ENCODE measurements around the gene ACAN.

ACAN gene

DNA sequence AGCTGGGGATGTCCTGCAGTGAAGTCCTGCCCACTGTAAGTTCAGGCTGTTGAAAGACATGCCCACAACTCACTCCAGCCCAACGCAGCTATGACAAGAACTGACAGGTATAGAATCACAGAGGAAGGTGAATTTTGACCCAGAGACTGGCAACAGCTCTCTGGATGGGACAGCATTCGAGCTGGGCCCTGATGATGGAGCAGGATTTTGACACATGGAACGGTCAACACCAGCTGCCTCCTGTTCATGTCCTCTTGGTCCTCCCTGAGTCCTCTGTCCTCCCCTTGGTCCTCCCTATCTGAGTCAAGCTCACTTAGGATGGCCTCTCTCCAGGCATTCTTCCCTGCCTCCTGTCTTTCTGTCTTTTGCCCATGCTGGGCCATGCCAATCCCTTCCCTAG lies 15.2 kb upstream of the ACAN start:
- peaks cover 12% of the 10 kb centered on the region for H3K4me1 Mint-ChIP-seq
- H3K4me3 Mint-ChIP-seq, result no peak overlapping the region
- TF ChIP-seq, protein P1, sequence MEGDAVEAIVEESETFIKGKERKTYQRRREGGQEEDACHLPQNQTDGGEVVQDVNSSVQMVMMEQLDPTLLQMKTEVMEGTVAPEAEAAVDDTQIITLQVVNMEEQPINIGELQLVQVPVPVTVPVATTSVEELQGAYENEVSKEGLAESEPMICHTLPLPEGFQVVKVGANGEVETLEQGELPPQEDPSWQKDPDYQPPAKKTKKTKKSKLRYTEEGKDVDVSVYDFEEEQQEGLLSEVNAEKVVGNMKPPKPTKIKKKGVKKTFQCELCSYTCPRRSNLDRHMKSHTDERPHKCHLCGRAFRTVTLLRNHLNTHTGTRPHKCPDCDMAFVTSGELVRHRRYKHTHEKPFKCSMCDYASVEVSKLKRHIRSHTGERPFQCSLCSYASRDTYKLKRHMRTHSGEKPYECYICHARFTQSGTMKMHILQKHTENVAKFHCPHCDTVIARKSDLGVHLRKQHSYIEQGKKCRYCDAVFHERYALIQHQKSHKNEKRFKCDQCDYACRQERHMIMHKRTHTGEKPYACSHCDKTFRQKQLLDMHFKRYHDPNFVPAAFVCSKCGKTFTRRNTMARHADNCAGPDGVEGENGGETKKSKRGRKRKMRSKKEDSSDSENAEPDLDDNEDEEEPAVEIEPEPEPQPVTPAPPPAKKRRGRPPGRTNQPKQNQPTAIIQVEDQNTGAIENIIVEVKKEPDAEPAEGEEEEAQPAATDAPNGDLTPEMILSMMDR (IDR thresholded peaks at IDR 0.05; ENCODE audit: unreplicated experiment in 3 of 3), result no peak
- H3K27me3 Mint-ChIP-seq (ENCODE audit: low read depth), result peaks cover 35% of the 10 kb centered on the region
- no peaks in the 10 kb centered on the region for H3K36me3 Mint-ChIP-seq (ENCODE audit: low read depth)
- no peak overlapping the region for H3K27ac Mint-ChIP-seq
- peaks cover 3% of the 10 kb centered on the region for H3K9me3 Mint-ChIP-seq

GRCh38 chr15:88788816-88789215 lies 14.4 kb upstream of the ACAN start:
- Mint-ChIP-seq H3K4me3 (no peak overlapping the region), H3K27ac (no peak overlapping the region), H3K27me3 (ENCODE audit: low read depth) (peaks cover 38% of the 10 kb centered on the region), H3K4me1 (peaks cover 20% of the 10 kb centered on the region), H3K9me3 (peaks cover 3% of the 10 kb centered on the region), H3K36me3 (ENCODE audit: low read depth) (no peaks in the 10 kb centered on the region)
- TF ChIP-seq, protein P1 (IDR thresholded peaks at IDR 0.05; ENCODE audit: unreplicated experiment in 3 of 3), result no peak

GRCh38 chr15:88790486-88790885 lies 12.8 kb upstream of the ACAN start:
- peaks cover 3% of the 10 kb centered on the region for H3K9me3 Mint-ChIP-seq
- peaks cover 41% of the 10 kb centered on the region for H3K27me3 Mint-ChIP-seq (ENCODE audit: low read depth)
- no peaks in the 10 kb centered on the region for H3K36me3 Mint-ChIP-seq (ENCODE audit: low read depth)
- H3K27ac Mint-ChIP-seq, result no peak overlapping the region
- no peak overlapping the region for H3K4me3 Mint-ChIP-seq
- TF ChIP-seq, protein P1 (IDR thresholded peaks at IDR 0.05; ENCODE audit: unreplicated experiment in 3 of 3), result no peak
- peaks cover 30% of the 10 kb centered on the region for H3K4me1 Mint-ChIP-seq

DNA sequence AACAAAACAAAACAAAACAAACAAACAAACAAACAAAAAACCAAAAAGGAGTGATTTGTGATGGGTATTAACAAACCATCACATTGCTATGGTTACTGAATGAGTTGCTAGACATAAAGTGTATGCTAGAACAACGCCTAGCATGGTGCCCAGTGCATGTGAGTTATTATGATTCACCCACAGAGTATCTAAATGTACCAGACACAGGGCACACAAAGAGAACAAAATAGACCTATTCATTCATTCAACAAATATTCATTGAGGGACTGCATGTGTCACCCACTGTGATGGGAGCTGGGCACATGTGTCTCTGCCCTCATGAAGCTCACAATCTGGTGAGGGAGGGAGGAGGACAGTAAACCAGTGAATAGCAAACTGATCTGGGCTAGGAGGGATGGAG lies 11.6 kb upstream of the ACAN start:
- H3K9me3 Mint-ChIP-seq, result peaks cover 3% of the 10 kb centered on the region
- no peaks in the 10 kb centered on the region for H3K36me3 Mint-ChIP-seq (ENCODE audit: low read depth)
- peaks cover 49% of the 10 kb centered on the region for H3K27me3 Mint-ChIP-seq (ENCODE audit: low read depth)
- peaks cover 30% of the 10 kb centered on the region for H3K4me1 Mint-ChIP-seq
- H3K27ac Mint-ChIP-seq, result no peak overlapping the region
- H3K4me3 Mint-ChIP-seq, result peak overlapping the region in 1 of 3 experiments; percentile 2
- TF ChIP-seq, protein P1 (IDR thresholded peaks at IDR 0.05; ENCODE audit: unreplicated experiment in 3 of 3), result no peak

GRCh38 chr15:88792342-88793282 lies 10.6 kb upstream of the ACAN start:
- Mint-ChIP-seq H3K9me3 (peaks cover 3% of the 10 kb centered on the region), H3K4me1 (peaks cover 30% of the 10 kb centered on the region), H3K27ac (no peak overlapping the region), H3K36me3 (ENCODE audit: low read depth) (no peaks in the 10 kb centered on the region), H3K27me3 (ENCODE audit: low read depth) (peaks cover 50% of the 10 kb centered on the region), H3K4me3 (peak overlapping the region in 1 of 3 experiments; percentile 3)
- TF ChIP-seq, protein P1 (IDR thresholded peaks at IDR 0.05; ENCODE audit: unreplicated experiment in 3 of 3), result no peak

DNA sequence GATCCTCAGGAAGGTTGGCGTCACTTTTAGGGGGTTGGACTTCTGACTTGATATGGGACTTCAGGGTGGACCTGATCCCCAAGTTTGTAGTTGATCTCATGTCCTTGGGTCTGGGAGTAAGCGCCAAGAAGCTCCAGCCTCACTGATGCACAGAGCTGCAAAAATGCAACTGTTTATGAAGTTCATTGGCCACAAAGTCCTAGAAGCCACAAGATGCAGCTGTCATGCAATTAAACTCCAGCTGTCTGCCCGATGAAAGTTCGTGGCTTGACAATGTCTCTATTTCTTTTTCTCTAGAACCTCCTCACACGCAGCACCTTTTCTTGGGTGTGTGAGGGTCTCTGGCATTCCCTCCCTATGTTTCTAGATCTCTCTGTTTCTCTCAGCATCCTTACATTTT lies 9.2 kb upstream of the ACAN start:
- TF ChIP-seq, protein P1 (IDR thresholded peaks at IDR 0.05; ENCODE audit: unreplicated experiment in 3 of 3), result no peak
- no peak overlapping the region for H3K27ac Mint-ChIP-seq
- H3K27me3 Mint-ChIP-seq (ENCODE audit: low read depth), result peaks cover 59% of the 10 kb centered on the region
- no peak overlapping the region for H3K4me3 Mint-ChIP-seq
- H3K9me3 Mint-ChIP-seq, result no peaks in the 10 kb centered on the region
- no peaks in the 10 kb centered on the region for H3K36me3 Mint-ChIP-seq (ENCODE audit: low read depth)
- H3K4me1 Mint-ChIP-seq, result peaks cover 30% of the 10 kb centered on the region
